K562 (cell line): ENCODE results near the gene RAD54L. TPM values are rescaled to one million over a fixed set of nuclear protein-coding genes. Genes with fewer than 3 reads are reported as not detected.

Source experiments
- ARID3A ChIP-seq: IDR thresholded peaks from 2 replicates; pipeline ENCODE4 v1.6.1; 2012; ENCODE audit warnings: low read depth, low read length, improper control_type of control experiment, borderline replicate concordance
- BCOR ChIP-seq: fragments of 450-650 bp; IDR thresholded peaks from 2 replicates; pipeline ENCODE4 v1.6.1; 2016
- CCNT2 ChIP-seq: IDR thresholded peaks from 2 replicates; pipeline ENCODE4 v1.6.1; 2011; ENCODE audit warnings: borderline replicate concordance, low read depth, mild to moderate bottlenecking, moderate library complexity, mixed read lengths, low read length; ENCODE audit not compliant: insufficient read length; ENCODE audit errors: extremely low read depth
- DDX20 ChIP-seq: fragments of 450-650 bp; IDR thresholded peaks from 2 replicates; pipeline ENCODE4 v1.6.1; 2016; ENCODE audit warnings: missing genetic modification characterization, low read depth, mild to moderate bottlenecking, missing compliant biosample characterization, moderate library complexity
- DNMT1 ChIP-seq: fragments of 450-650 bp; IDR thresholded peaks from 2 replicates; pipeline ENCODE4 v1.6.1; 2016; ENCODE audit warnings: antibody characterized with exemption, mild to moderate bottlenecking
- E2F8 ChIP-seq: fragments of 450-650 bp; IDR thresholded peaks from 2 replicates; pipeline ENCODE4 v1.7.1; 2018; ENCODE audit warnings: mild to moderate bottlenecking, low read depth; ENCODE audit not compliant: partially characterized antibody
- FOXJ3 ChIP-seq: sonication (generic); formaldehyde crosslinking; IDR thresholded peaks from 2 replicates; pipeline ENCODE4 v1.4.0; 2020; ENCODE audit warnings: mild to moderate bottlenecking, missing genetic modification reagents
- FOXK2 ChIP-seq, 2 experiments: fragments of 450-650 bp; IDR thresholded peaks in 1 of 2; conservative IDR thresholded peaks in 1 of 2; 2 replicates each; pipeline ENCODE4 v1.6.1; 2016; ENCODE audit warnings: low read depth in 2 of 2, mild to moderate bottlenecking in 1 of 2
- GTF3C2 ChIP-seq: IDR thresholded peaks from 3 replicates; pipeline ENCODE4 v1.6.1; 2011; ENCODE audit warnings: borderline replicate concordance, mild to moderate bottlenecking, moderate library complexity; ENCODE audit not compliant: insufficient read length; ENCODE audit errors: extremely low read depth
- HMG20B ChIP-seq: fragments of 250-450 bp; sonication (Bioruptor Pico); IDR thresholded peaks from 2 replicates; pipeline ENCODE4 v1.5.0; 2021; ENCODE audit warnings: mild to moderate bottlenecking
- MAX ChIP-seq: sonication (generic); formaldehyde crosslinking; IDR thresholded peaks from 2 replicates; pipeline ENCODE4 v1.9.0; 2022; ENCODE audit warnings: mild to moderate bottlenecking, missing genetic modification reagents
- NR1H2 ChIP-seq: sonication (generic); formaldehyde crosslinking; IDR thresholded peaks from 2 replicates; pipeline ENCODE4 v1.4.0; 2020; ENCODE audit warnings: mild to moderate bottlenecking, missing genetic modification reagents
- POLR2AphosphoS2 ChIP-seq: IDR thresholded peaks from 2 replicates; pipeline ENCODE4 v1.6.1; 2012; ENCODE audit warnings: low read length, improper control_type of control experiment
- POLR3A ChIP-seq: IDR thresholded peaks from 2 replicates; pipeline ENCODE4 v1.6.1; 2011; ENCODE audit warnings: borderline replicate concordance, mild to moderate bottlenecking, moderate library complexity; ENCODE audit not compliant: insufficient read length, insufficient read depth; ENCODE audit errors: extremely low read depth
- RBM25 ChIP-seq: fragments of 200-400 bp; formaldehyde crosslinking; IDR thresholded peaks from 2 replicates; pipeline ENCODE4 v1.6.1; 2018; ENCODE audit warnings: low read length, low read depth, moderate library complexity; ENCODE audit not compliant: severe bottlenecking
- TAF15 ChIP-seq: fragments of 200-400 bp; formaldehyde crosslinking; IDR thresholded peaks from 2 replicates; pipeline ENCODE4 v1.6.1; 2017; ENCODE audit warnings: mild to moderate bottlenecking, low read depth, low read length, moderate library complexity
- TCF7L2 ChIP-seq: fragments of 150-350 bp; IDR thresholded peaks from 2 replicates; pipeline ENCODE4 v1.6.1; 2016; ENCODE audit warnings: low read depth, mild to moderate bottlenecking, low read length, moderate library complexity
- ZNF239 ChIP-seq: fragments of 250-450 bp; sonication (Bioruptor Pico); IDR thresholded peaks from 2 replicates; pipeline ENCODE4 v1.4.0; 2020; ENCODE audit warnings: mild to moderate bottlenecking
- ZNF551 ChIP-seq: fragments of 250-450 bp; sonication (Bioruptor Pico); IDR thresholded peaks from 2 replicates; pipeline ENCODE4 v1.5.0; 2021; ENCODE audit warnings: mild to moderate bottlenecking, moderate library complexity
- ZNF77 ChIP-seq: fragments of 250-450 bp; sonication (Bioruptor Pico); IDR thresholded peaks from 2 replicates; pipeline ENCODE4 v1.5.0; 2020
- polyA plus RNA-seq, 8 experiments: library from polyadenylated mRNA; depleted of rRNA in 4 of 8; stranded (reverse) in 5 of 8; unstranded in 3 of 8; fragments of >200 nt; fragmentation: Nextera tagmentation in 2 of 8; fragmentation: Illumina TruSeq in 1 of 8; extraction: Ambion mirVana in 2 of 8; extraction: Trizol in 1 of 8; gene quantifications; 2 replicates each; pipeline versions ENCODE4 v1.2.1 to v1.2.3, GENCODE V29; 2011 to 2014; ENCODE audit warnings: inconsistent platforms in 1 of 8, missing spikeins in 1 of 8
- total RNA-seq, 7 experiments: library from RNA; depleted of rRNA in 6 of 7; stranded (reverse); fragments of >200 nt in 6 of 7; fragmentation: Illumina TruSeq in 2 of 7; extraction: Trizol in 2 of 7; gene quantifications; 2 replicates each; pipeline versions ENCODE4 v1.2.1 to v1.2.3, GENCODE V29; 2011 to 2021; ENCODE audit warnings: low replicate concordance in 1 of 7

Gene RAD54L
- total and polyA plus RNA-seq, 9 of the 15 experiments (the other 6 are each of a cell fraction or from before 2014, with no cell fraction given), result 17.9 to 92.3 (median 37.5) TPM

GRCh38 chr1:46244656-46245371, 2.7 kb upstream of the RAD54L start (continued):
- TF ChIP-seq E2F8 (peak; percentile 42), GTF3C2 (no peak), NR1H2 (CRISPR knock-in tag) (no peak), TAF15 (no peak), ZNF77 (CRISPR knock-in tag) (no peak), HMG20B (CRISPR knock-in tag) (no peak), BCOR (no peak), ZNF239 (CRISPR knock-in tag) (no peak), TCF7L2 (no peak), FOXJ3 (no peak), MAX (CRISPR knock-in tag) (no peak), POLR3A (no peak), DDX20 (tag) (no peak), ZNF551 (no peak), FOXK2 (conservative IDR thresholded peaks at IDR 0.05 in 1 of 2, IDR thresholded peaks at IDR 0.05 in 1 of 2; ENCODE audit: low read depth in 2 of 2) (no peak), DNMT1 (no peak), POLR2AphosphoS2 (no peak), CCNT2 (no peak), RBM25 (peak; percentile 16), ARID3A (peak; percentile 97; the same call in 1 of the 2 replicates)
